ENCODE measurements around the gene GLP2R. TPM values are rescaled to one million over a fixed set of nuclear protein-coding genes. Genes with fewer than 3 reads are reported as not detected.

GLP2R gene
- total RNA-seq, 2 donors from 2014 or later: not detected

DNA sequence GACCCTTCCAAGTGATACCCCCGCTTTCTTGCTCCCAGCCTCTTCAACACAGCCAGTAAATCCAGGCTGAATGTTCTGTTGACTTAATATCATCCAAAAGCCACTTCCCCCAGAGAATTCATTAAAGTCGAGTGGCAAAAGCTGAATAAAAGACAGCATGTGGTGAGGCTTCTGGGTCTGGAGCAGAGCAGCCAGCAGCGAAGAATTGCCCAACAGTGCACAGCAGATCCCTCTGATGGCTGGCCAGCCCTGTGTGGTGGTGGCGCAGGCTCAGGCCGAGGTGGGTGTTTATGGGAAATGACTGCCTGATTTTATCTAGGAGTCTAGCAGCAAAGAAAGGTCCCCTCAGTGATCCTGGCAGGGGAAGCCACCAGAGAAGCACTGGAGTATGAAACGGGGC lies 109.7 kb downstream of the GLP2R start:
- no peak for DNase-seq
- H3K4me1 Mint-ChIP-seq: no peaks in the 10 kb centered on the region
- Histone ChIP-seq H3K9me3 (ENCODE audit: control insufficient read depth, low read length) (peaks cover 9% of the 10 kb centered on the region), H3K27me3 (ENCODE audit: control insufficient read depth, insufficient read depth, low read length, poor library complexity, severe bottlenecking) (no peaks in the 10 kb centered on the region), H3K36me3 (ENCODE audit: control insufficient read depth, insufficient read depth, low read length) (no peaks in the 10 kb centered on the region), H3K4me1 (ENCODE audit: control insufficient read depth, insufficient read depth, low read length) (no peaks in the 10 kb centered on the region), H3K4me3 (ENCODE audit: low read length) (no peak overlapping the region), H3K27ac (ENCODE audit: low read depth, low read length) (no peak overlapping the region), H3K9ac (ENCODE audit: extremely low read depth, low read length, poor library complexity, severe bottlenecking) (no peak overlapping the region)
- H3K9me3 Mint-ChIP-seq: peaks cover 4% of the 10 kb centered on the region
- TF ChIP-seq, protein P1, sequence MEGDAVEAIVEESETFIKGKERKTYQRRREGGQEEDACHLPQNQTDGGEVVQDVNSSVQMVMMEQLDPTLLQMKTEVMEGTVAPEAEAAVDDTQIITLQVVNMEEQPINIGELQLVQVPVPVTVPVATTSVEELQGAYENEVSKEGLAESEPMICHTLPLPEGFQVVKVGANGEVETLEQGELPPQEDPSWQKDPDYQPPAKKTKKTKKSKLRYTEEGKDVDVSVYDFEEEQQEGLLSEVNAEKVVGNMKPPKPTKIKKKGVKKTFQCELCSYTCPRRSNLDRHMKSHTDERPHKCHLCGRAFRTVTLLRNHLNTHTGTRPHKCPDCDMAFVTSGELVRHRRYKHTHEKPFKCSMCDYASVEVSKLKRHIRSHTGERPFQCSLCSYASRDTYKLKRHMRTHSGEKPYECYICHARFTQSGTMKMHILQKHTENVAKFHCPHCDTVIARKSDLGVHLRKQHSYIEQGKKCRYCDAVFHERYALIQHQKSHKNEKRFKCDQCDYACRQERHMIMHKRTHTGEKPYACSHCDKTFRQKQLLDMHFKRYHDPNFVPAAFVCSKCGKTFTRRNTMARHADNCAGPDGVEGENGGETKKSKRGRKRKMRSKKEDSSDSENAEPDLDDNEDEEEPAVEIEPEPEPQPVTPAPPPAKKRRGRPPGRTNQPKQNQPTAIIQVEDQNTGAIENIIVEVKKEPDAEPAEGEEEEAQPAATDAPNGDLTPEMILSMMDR (conservative IDR thresholded peaks at IDR 0.05): no peak
- no peak overlapping the region for H3K4me3 Mint-ChIP-seq
- 92% methylated on average over 4 to 6 of the region's 6 CpGs for WGBS, 2 experiments (ENCODE audit: insufficient coverage in 1 of 2, insufficient read length in 1 of 2)
- no peak overlapping the region for H3K27ac Mint-ChIP-seq
- peaks cover 7% of the 10 kb centered on the region for H3K36me3 Mint-ChIP-seq (ENCODE audit: low read depth)
- H3K27me3 Mint-ChIP-seq (ENCODE audit: insufficient read depth): no peaks in the 10 kb centered on the region

DNA sequence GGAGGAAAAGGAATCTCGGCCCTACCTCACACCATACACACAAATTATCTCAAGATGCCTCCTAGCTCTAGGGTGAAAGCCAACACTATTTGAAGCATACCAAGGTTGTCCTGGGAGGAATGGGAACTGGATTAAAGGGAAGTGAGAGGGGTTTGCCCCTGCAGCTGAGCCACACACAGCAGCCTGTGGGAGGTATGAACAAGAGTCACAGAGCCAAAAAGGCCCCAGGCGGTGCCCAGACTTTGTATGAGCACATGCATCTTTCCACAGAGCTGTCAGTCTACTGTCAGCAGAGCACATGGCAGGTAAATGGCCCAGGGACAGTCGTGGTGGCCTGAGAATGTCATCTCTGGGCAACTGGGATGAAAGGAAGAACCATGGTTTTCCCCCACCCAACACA lies 110.4 kb downstream of the GLP2R start:
- Mint-ChIP-seq H3K27ac (no peak overlapping the region), H3K36me3 (ENCODE audit: low read depth) (peaks cover 7% of the 10 kb centered on the region), H3K4me1 (no peaks in the 10 kb centered on the region), H3K4me3 (no peak overlapping the region), H3K27me3 (ENCODE audit: insufficient read depth) (no peaks in the 10 kb centered on the region), H3K9me3 (peaks cover 4% of the 10 kb centered on the region)
- Histone ChIP-seq H3K4me1 (ENCODE audit: control insufficient read depth, insufficient read depth, low read length) (no peaks in the 10 kb centered on the region), H3K9me3 (ENCODE audit: control insufficient read depth, low read length) (peaks cover 9% of the 10 kb centered on the region), H3K4me3 (ENCODE audit: low read length) (no peak overlapping the region), H3K36me3 (ENCODE audit: control insufficient read depth, insufficient read depth, low read length) (no peaks in the 10 kb centered on the region), H3K27me3 (ENCODE audit: control insufficient read depth, insufficient read depth, low read length, poor library complexity, severe bottlenecking) (no peaks in the 10 kb centered on the region), H3K9ac (ENCODE audit: extremely low read depth, low read length, poor library complexity, severe bottlenecking) (no peak overlapping the region), H3K27ac (ENCODE audit: low read depth, low read length) (no peak overlapping the region)
- 87 to 89% methylated on average over 1 to 2 of the region's 3 CpGs for WGBS, 2 experiments (ENCODE audit: insufficient coverage in 1 of 2, insufficient read length in 1 of 2)
- no peak for DNase-seq
- TF ChIP-seq, protein P1 (conservative IDR thresholded peaks at IDR 0.05): no peak

- H3K9me3 ChIP-seq (ENCODE audit: control insufficient read depth, low read length): peaks cover 9% of the 10 kb centered on the region
- H3K4me1 Mint-ChIP-seq: no peaks in the 10 kb centered on the region
- H3K27me3 Mint-ChIP-seq (ENCODE audit: insufficient read depth): no peaks in the 10 kb centered on the region
- no peak overlapping the region for H3K4me3 Mint-ChIP-seq
- no peak overlapping the region for H3K27ac ChIP-seq (ENCODE audit: low read depth, low read length)
- peaks cover 7% of the 10 kb centered on the region for H3K36me3 Mint-ChIP-seq (ENCODE audit: low read depth)
- H3K9me3 Mint-ChIP-seq: peaks cover 4% of the 10 kb centered on the region
- no peak for DNase-seq
- H3K4me3 ChIP-seq (ENCODE audit: low read length): no peak overlapping the region
- H3K27me3 ChIP-seq (ENCODE audit: control insufficient read depth, insufficient read depth, low read length, poor library complexity, severe bottlenecking): no peaks in the 10 kb centered on the region
- no peaks in the 10 kb centered on the region for H3K36me3 ChIP-seq (ENCODE audit: control insufficient read depth, insufficient read depth, low read length)
- H3K4me1 ChIP-seq (ENCODE audit: control insufficient read depth, insufficient read depth, low read length): no peaks in the 10 kb centered on the region
- H3K27ac Mint-ChIP-seq: no peak overlapping the region
- no peak overlapping the region for H3K9ac ChIP-seq (ENCODE audit: extremely low read depth, low read length, poor library complexity, severe bottlenecking)
- 92 to 95% methylated on average over 11 to 13 of the region's 13 CpGs for WGBS, 2 experiments (ENCODE audit: insufficient coverage in 1 of 2, insufficient read length in 1 of 2)
- TF ChIP-seq, protein P1 (conservative IDR thresholded peaks at IDR 0.05): no peak
Measured at GRCh38 chr17:9937241-9937761, 111.6 kb downstream of the GLP2R start.
